Karpas-422 (cell line): ENCODE data around the gene KRTAP23-1. TPM values are rescaled to one million over a fixed set of nuclear protein-coding genes. Genes with fewer than 3 reads are reported as not detected.
A peak's percentile ranks its signal among the peaks of the same experiment; 100 is the strongest.

ENCODE experiments used
- DNase-seq: peaks from one replicate; pipeline ENCODE4 v3.0.0-alpha.2; 2015
- H2AFZ ChIP-seq: fragments of 200-600 bp; sonication (generic); 2 replicates; pipeline ENCODE4 v1.6.1; 2014; ENCODE audit warnings: antibody characterized with exemption, low read length, mixed read lengths
- H3K27ac ChIP-seq: fragments of 200-600 bp; sonication (generic); 2 replicates; pipeline ENCODE4 v1.5.1; 2014; ENCODE audit warnings: mild to moderate bottlenecking, low read length, moderate library complexity
- H3K27me3 ChIP-seq: fragments of 200-600 bp; sonication (generic); 2 replicates; pipeline ENCODE4 v1.6.1; 2014; ENCODE audit warnings: low read length, mixed read lengths
- H3K36me3 ChIP-seq: fragments of 200-600 bp; sonication (generic); 2 replicates; pipeline ENCODE4 v1.6.1; 2014; ENCODE audit warnings: low read length, mixed read lengths; ENCODE audit not compliant: insufficient read depth
- H3K4me1 ChIP-seq: fragments of 200-600 bp; sonication (generic); 2 replicates; pipeline ENCODE4 v1.6.1; 2014; ENCODE audit warnings: mild to moderate bottlenecking, low read length, mixed read lengths
- H3K4me2 ChIP-seq: fragments of 200-600 bp; sonication (generic); 2 replicates; pipeline ENCODE4 v1.6.1; 2014; ENCODE audit warnings: low read length, low read depth, mild to moderate bottlenecking; ENCODE audit not compliant: poor library complexity, severe bottlenecking
- H3K4me3 ChIP-seq: fragments of 200-600 bp; sonication (generic); 2 replicates; pipeline ENCODE4 v1.5.1; 2014; ENCODE audit warnings: mild to moderate bottlenecking, antibody characterized with exemption, low read length, mixed read lengths
- H3K79me2 ChIP-seq: fragments of 200-600 bp; sonication (generic); 2 replicates; pipeline ENCODE4 v1.6.1; 2014; ENCODE audit warnings: mild to moderate bottlenecking, low read length, mixed read lengths
- H3K9ac ChIP-seq: fragments of 200-600 bp; sonication (generic); 2 replicates; pipeline ENCODE4 v1.6.0; 2014; ENCODE audit warnings: low read length
- H3K9me2 ChIP-seq: fragments of 200-600 bp; sonication (generic), shearing (Covaris generic); replicated peaks from 2 replicates; pipeline ENCODE4 v1.6.0; 2014; ENCODE audit warnings: mild to moderate bottlenecking, low read length, moderate library complexity; ENCODE audit not compliant: insufficient read depth
- H3K9me3 ChIP-seq: fragments of 300-700, 200-600 bp; sonication (generic); 2 replicates; pipeline ENCODE4 v1.6.1; 2014; ENCODE audit warnings: low read length, mixed read lengths
- H4K20me1 ChIP-seq: fragments of 200-600 bp; sonication (generic); 2 replicates; pipeline ENCODE4 v1.6.1; 2014; ENCODE audit warnings: mild to moderate bottlenecking, antibody characterized with exemption, low read length, low read depth; ENCODE audit not compliant: insufficient read depth
- total RNA-seq: library from RNA; depleted of rRNA; stranded (reverse); fragments of >200 nt; shearing (Covaris generic); gene quantifications from 2 replicates; pipeline ENCODE4 v1.2.3, GENCODE V29; 2014; ENCODE audit warnings: low replicate concordance

Gene KRTAP23-1
- total RNA-seq, 1 experiment from 2014 or later, result not detected

GRCh38 chr21:30349572-30349971 is 1.2 kb upstream of the KRTAP23-1 start:
- no peaks in the 10 kb centered on the region for H3K9me3 ChIP-seq
- DNase-seq, result no peak
- no peak overlapping the region for H3K4me2 ChIP-seq
- H3K4me3 ChIP-seq, result no peak overlapping the region
- H3K9me2 ChIP-seq, result no peaks in the 10 kb centered on the region
- no peak overlapping the region for H2AFZ ChIP-seq
- H3K9ac ChIP-seq, result no peak overlapping the region
- no peaks in the 10 kb centered on the region for H4K20me1 ChIP-seq
- H3K4me1 ChIP-seq, result no peaks in the 10 kb centered on the region
- no peaks in the 10 kb centered on the region for H3K27me3 ChIP-seq
- no peak overlapping the region for H3K27ac ChIP-seq
- no peaks in the 10 kb centered on the region for H3K79me2 ChIP-seq
- H3K36me3 ChIP-seq, result no peaks in the 10 kb centered on the region

- no peak overlapping the region for H3K4me3 ChIP-seq
- no peak overlapping the region for H3K4me2 ChIP-seq
- H3K79me2 ChIP-seq, result no peaks in the 10 kb centered on the region
- no peaks in the 10 kb centered on the region for H3K9me2 ChIP-seq
- H3K4me1 ChIP-seq, result no peaks in the 10 kb centered on the region
- no peaks in the 10 kb centered on the region for H3K27me3 ChIP-seq
- no peak overlapping the region for H3K9ac ChIP-seq
- no peaks in the 10 kb centered on the region for H3K9me3 ChIP-seq
- no peaks in the 10 kb centered on the region for H3K36me3 ChIP-seq
- H3K27ac ChIP-seq, result no peak overlapping the region
- no peak for DNase-seq
- H4K20me1 ChIP-seq, result no peaks in the 10 kb centered on the region
- H2AFZ ChIP-seq, result no peak overlapping the region
Observed at GRCh38 chr21:30345014-30345413, 3.4 kb downstream of the KRTAP23-1 start.

GRCh38 chr21:30340714-30341573 is 7.5 kb downstream of the KRTAP23-1 start:
- Histone ChIP-seq H3K9me3 (no peaks in the 10 kb centered on the region), H3K9me2 (no peaks in the 10 kb centered on the region), H4K20me1 (no peaks in the 10 kb centered on the region), H3K9ac (no peak overlapping the region), H3K79me2 (no peaks in the 10 kb centered on the region), H2AFZ (no peak overlapping the region), H3K4me1 (no peaks in the 10 kb centered on the region), H3K4me3 (no peak overlapping the region), H3K4me2 (no peak overlapping the region), H3K27ac (no peak overlapping the region), H3K36me3 (no peaks in the 10 kb centered on the region), H3K27me3 (no peaks in the 10 kb centered on the region)
- DNase-seq, result peak; percentile 71

- Histone ChIP-seq H2AFZ (no peak overlapping the region), H3K4me2 (no peak overlapping the region), H3K27me3 (no peaks in the 10 kb centered on the region), H3K4me3 (no peak overlapping the region), H4K20me1 (no peaks in the 10 kb centered on the region), H3K4me1 (no peaks in the 10 kb centered on the region), H3K79me2 (no peaks in the 10 kb centered on the region), H3K36me3 (no peaks in the 10 kb centered on the region), H3K9me2 (no peaks in the 10 kb centered on the region), H3K9ac (no peak overlapping the region), H3K27ac (no peak overlapping the region), H3K9me3 (no peaks in the 10 kb centered on the region)
- DNase-seq, result no peak
Observed at GRCh38 chr21:30338717-30339116, 9.7 kb downstream of the KRTAP23-1 start.

GRCh38 chr21:30337772-30338171 is 10.6 kb downstream of the KRTAP23-1 start:
- Histone ChIP-seq H3K27ac (no peak overlapping the region), H3K9me2 (no peaks in the 10 kb centered on the region), H3K36me3 (no peaks in the 10 kb centered on the region), H3K4me2 (no peak overlapping the region), H3K79me2 (no peaks in the 10 kb centered on the region), H4K20me1 (no peaks in the 10 kb centered on the region), H3K4me1 (no peaks in the 10 kb centered on the region), H3K27me3 (no peaks in the 10 kb centered on the region), H3K9me3 (no peaks in the 10 kb centered on the region), H3K9ac (no peak overlapping the region), H3K4me3 (no peak overlapping the region), H2AFZ (no peak overlapping the region)
- DNase-seq, result no peak

GRCh38 chr21:30337276-30337744 is 11.1 kb downstream of the KRTAP23-1 start, which contains the start of gene KRTAP27-1:
KRTAP27-1 (minus strand) TSS chr21:30337694; CDS start chr21:30337668, 26 bp downstream.
- no peak within 1 kb of the TSS for H2AFZ ChIP-seq
- no peaks in the 10 kb centered on the region for H3K9me3 ChIP-seq
- H3K27ac ChIP-seq, result no peak within 1 kb of the TSS
- H3K4me3 ChIP-seq, result no peak within 1 kb of the TSS
- H3K9me2 ChIP-seq, result no peaks in the 10 kb centered on the region
- DNase-seq, result no peak
- H3K27me3 ChIP-seq, result no peaks in the 10 kb centered on the region
- no peaks in the 10 kb centered on the region for H3K4me1 ChIP-seq
- H3K36me3 ChIP-seq, result no peaks in the 10 kb centered on the region
- H3K4me2 ChIP-seq, result no peak within 1 kb of the TSS
- H3K79me2 ChIP-seq, result no peaks in the 10 kb centered on the region
- H3K9ac ChIP-seq, result no peak within 1 kb of the TSS
- H4K20me1 ChIP-seq, result no peaks in the 10 kb centered on the region

- Histone ChIP-seq H3K79me2 (no peaks in the 10 kb centered on the region), H3K27me3 (no peaks in the 10 kb centered on the region), H3K4me1 (no peaks in the 10 kb centered on the region), H3K4me2 (no peak overlapping the region), H2AFZ (no peak overlapping the region), H3K9me3 (no peaks in the 10 kb centered on the region), H3K27ac (no peak overlapping the region), H3K4me3 (no peak overlapping the region), H3K9me2 (no peaks in the 10 kb centered on the region), H3K9ac (no peak overlapping the region), H3K36me3 (no peaks in the 10 kb centered on the region), H4K20me1 (no peaks in the 10 kb centered on the region)
- DNase-seq, result no peak
Observed at GRCh38 chr21:30336596-30336995, 11.8 kb downstream of the KRTAP23-1 start.

GRCh38 chr21:30333736-30334135 is 14.7 kb downstream of the KRTAP23-1 start:
- no peak overlapping the region for H2AFZ ChIP-seq
- H3K4me3 ChIP-seq, result no peak overlapping the region
- H3K9me3 ChIP-seq, result no peaks in the 10 kb centered on the region
- no peaks in the 10 kb centered on the region for H3K36me3 ChIP-seq
- H3K4me2 ChIP-seq, result no peak overlapping the region
- H3K79me2 ChIP-seq, result no peaks in the 10 kb centered on the region
- no peaks in the 10 kb centered on the region for H3K4me1 ChIP-seq
- H3K27me3 ChIP-seq, result no peaks in the 10 kb centered on the region
- no peak for DNase-seq
- H3K9ac ChIP-seq, result no peak overlapping the region
- no peaks in the 10 kb centered on the region for H3K9me2 ChIP-seq
- no peaks in the 10 kb centered on the region for H4K20me1 ChIP-seq
- H3K27ac ChIP-seq, result no peak overlapping the region
